ENCODE results near the gene NR1H2. TPM values are rescaled to one million over a fixed set of nuclear protein-coding genes. Genes with fewer than 3 reads are reported as not detected.

The NR1H2 gene
- polyA plus RNA-seq, 1 donor = 20.9 TPM

GRCh38 chr19:50422397-50423278 is 46.4 kb downstream of the NR1H2 start:
- no peak for DNase-seq (ENCODE audit: low read depth)

GRCh38 chr19:50423279-50424113 is 47.2 kb downstream of the NR1H2 start:
- DNase-seq (ENCODE audit: low read depth) = no peak

- DNase-seq (ENCODE audit: low read depth) = no peak
Measured at GRCh38 chr19:50425581-50425980, 49.3 kb downstream of the NR1H2 start.

GRCh38 chr19:50427318-50427925 is 51.2 kb downstream of the NR1H2 start:
- DNase-seq (ENCODE audit: low read depth) = no peak

GRCh38 chr19:50427997-50428425 is 51.8 kb downstream of the NR1H2 start:
- peak; percentile 45 for DNase-seq (ENCODE audit: low read depth)

- DNase-seq (ENCODE audit: low read depth) = no peak
Measured at GRCh38 chr19:50428772-50429463, 52.7 kb downstream of the NR1H2 start.

GRCh38 chr19:50430888-50431342 is 54.7 kb downstream of the NR1H2 start:
- DNase-seq (ENCODE audit: low read depth) = no peak

- DNase-seq (ENCODE audit: low read depth) = peak; percentile 57
Measured at GRCh38 chr19:50431343-50432220, 55.3 kb downstream of the NR1H2 start.

- no peak for DNase-seq (ENCODE audit: low read depth)
Measured at GRCh38 chr19:50432221-50433028, 56.2 kb downstream of the NR1H2 start, which contains the start of gene MYBPC2. Gene MYBPC2, plus strand, starts transcription at chr19:50432892. Its CDS starts 62 bp downstream, at chr19:50432954.

Other genes starting within 250 kb of the NR1H2 start
- gene IZUMO2, start 213.2 kb upstream of the NR1H2 start, polyA plus RNA-seq (ENCODE audit: insufficient read length) = not detected
- 53.2 TPM for gene MYH14, start 172.8 kb upstream of the NR1H2 start, polyA plus RNA-seq (ENCODE audit: insufficient read length)
- gene KCNC3, start 47.1 kb upstream of the NR1H2 start, polyA plus RNA-seq (ENCODE audit: insufficient read length) = 1.3 TPM
- 1.2 TPM for gene NAPSA, start 10.8 kb upstream of the NR1H2 start, polyA plus RNA-seq (ENCODE audit: insufficient read length)
- gene POLD1, start 7.9 kb downstream of the NR1H2 start, polyA plus RNA-seq (ENCODE audit: insufficient read length) = 15.2 TPM
- 0.71 TPM for gene SPIB, start 42.5 kb downstream of the NR1H2 start, polyA plus RNA-seq (ENCODE audit: insufficient read length)
- 67.9 TPM for gene MYBPC2, start 56.4 kb downstream of the NR1H2 start, polyA plus RNA-seq (ENCODE audit: insufficient read length)
- gene EMC10, start 100.0 kb downstream of the NR1H2 start, polyA plus RNA-seq (ENCODE audit: insufficient read length) = 117 TPM
- gene GARIN5A, start 100.4 kb downstream of the NR1H2 start, polyA plus RNA-seq (ENCODE audit: insufficient read length) = 5.7 TPM
- gene JOSD2, start 134.7 kb downstream of the NR1H2 start, polyA plus RNA-seq (ENCODE audit: insufficient read length) = 24.6 TPM
- gene ASPDH, start 137.5 kb downstream of the NR1H2 start, polyA plus RNA-seq (ENCODE audit: insufficient read length) = 1.4 TPM
- 8.5 TPM for gene LRRC4B, start 192.0 kb downstream of the NR1H2 start, polyA plus RNA-seq (ENCODE audit: insufficient read length)